IMR-90 (cell line): Measurements from ENCODE around the gene TDP2. TPM values are rescaled to one million over a fixed set of nuclear protein-coding genes. Genes with fewer than 3 reads are reported as not detected.

Source experiments
- ATAC-seq: fragments of 200-7000 bp; cut with Tn5 transposase; 2 replicates; pipeline ENCODE4 v1.9.1; 2020; ENCODE audit warnings: low read depth, mild to moderate bottlenecking, moderate library complexity
- BruUV-seq: library from RNA; stranded (reverse); fragments of 400-500 nt; replicated peaks from 2 replicates; lab custom pipeline; 2021; lab: Mats Ljungman, UMichigan
- CTCF ChIA-PET: fragments of 300-600 bp; formaldehyde crosslinking; extraction: SDS; loops from one replicate; lab custom pipeline; 2021; ENCODE audit warnings: antibody characterized with exemption; lab: Yijun Ruan, JAX
- POLR2A ChIA-PET: fragments of 300-600 bp; sonication (Branson Sonifier 250); formaldehyde crosslinking; loops from one replicate; lab custom pipeline; 2022; ENCODE audit warnings: antibody characterized with exemption; ENCODE audit not compliant: unreplicated experiment; lab: Charles Lee
- DNase-seq: peaks from one replicate; pipeline ENCODE4 v3.0.0; 2013
- H2AFZ ChIP-seq: replicated peaks from 2 replicates; pipeline ENCODE3; 2013; ENCODE audit warnings: low read length, mild to moderate bottlenecking; ENCODE audit not compliant: poor library complexity
- H2AK5ac ChIP-seq: 2 replicates; pipeline ENCODE4 v1.6.1; 2013; ENCODE audit warnings: low read depth, low read length, inconsistent platforms
- H2AK9ac ChIP-seq: replicated peaks from 2 replicates; pipeline ENCODE3; 2013; ENCODE audit warnings: mild to moderate bottlenecking, low read depth, low read length, moderate library complexity; ENCODE audit not compliant: poor library complexity
- H2BK120ac ChIP-seq: 2 replicates; pipeline ENCODE4 v1.6.1; 2013; ENCODE audit warnings: low read depth, low read length, inconsistent platforms
- H2BK15ac ChIP-seq: 3 replicates; pipeline ENCODE4 v1.6.1; 2013; ENCODE audit warnings: low read depth, low read length, inconsistent platforms
- H2BK20ac ChIP-seq: 2 replicates; pipeline ENCODE4 v1.6.1; 2013; ENCODE audit warnings: low read depth, mild to moderate bottlenecking, inconsistent platforms, low read length, moderate library complexity
- H2BK5ac ChIP-seq: 2 replicates; pipeline ENCODE4 v1.6.1; 2013; ENCODE audit warnings: mild to moderate bottlenecking, low read depth, low read length, inconsistent platforms; ENCODE audit not compliant: poor library complexity, severe bottlenecking
- H3K14ac ChIP-seq: replicated peaks from 2 replicates; pipeline ENCODE4 v1.6.1; 2013; ENCODE audit warnings: low read depth, low read length, inconsistent platforms
- H3K18ac ChIP-seq: 2 replicates; pipeline ENCODE4 v1.6.1; 2013; ENCODE audit warnings: low read depth, low read length, control low read depth
- H3K23ac ChIP-seq: 2 replicates; pipeline ENCODE4 v1.6.1; 2013; ENCODE audit warnings: low read depth, low read length, inconsistent platforms
- H3K27ac ChIP-seq: 2 replicates; pipeline ENCODE4 v1.5.1; 2013; ENCODE audit warnings: mild to moderate bottlenecking, control low read depth, low read length; ENCODE audit not compliant: insufficient read depth
- H3K27me3 ChIP-seq: 2 replicates; pipeline ENCODE4 v1.6.1; 2013; ENCODE audit warnings: low read length; ENCODE audit not compliant: control insufficient read depth, insufficient read depth
- H3K36me3 ChIP-seq: 2 replicates; pipeline ENCODE4 v1.6.1; 2013; ENCODE audit warnings: low read length, mixed read lengths; ENCODE audit not compliant: control insufficient read depth, insufficient read depth
- H3K4ac ChIP-seq: 2 replicates; pipeline ENCODE4 v1.6.1; 2013; ENCODE audit warnings: low read depth, low read length, inconsistent platforms
- H3K4me1 ChIP-seq: 2 replicates; pipeline ENCODE4 v1.6.1; 2013; ENCODE audit warnings: low read length, mixed read lengths; ENCODE audit not compliant: control insufficient read depth, insufficient read depth
- H3K4me2 ChIP-seq: 2 replicates; pipeline ENCODE4 v1.6.1; 2013; ENCODE audit warnings: low read depth, mild to moderate bottlenecking, control low read depth, low read length, moderate library complexity
- H3K4me3 ChIP-seq: 2 replicates; pipeline ENCODE4 v1.5.1; 2013; ENCODE audit warnings: low read depth, mild to moderate bottlenecking, control low read depth, low read length, moderate library complexity; ENCODE audit not compliant: insufficient read depth
- H3K56ac ChIP-seq: 2 replicates; pipeline ENCODE4 v1.6.1; 2013; ENCODE audit warnings: low read length, inconsistent platforms; ENCODE audit not compliant: insufficient read depth; ENCODE audit errors: extremely low read depth
- H3K79me1 ChIP-seq, 2 experiments: 2 replicates each; pipeline ENCODE4 v1.6.1; 2013; ENCODE audit warnings: low read length in 2 of 2, inconsistent platforms in 1 of 2, low read depth in 1 of 2
- H3K9ac ChIP-seq: 2 replicates; pipeline ENCODE4 v1.6.1; 2013; ENCODE audit warnings: low read depth, low read length, control low read depth
- H3K9me1 ChIP-seq: 2 replicates; pipeline ENCODE4 v1.6.1; 2013; ENCODE audit warnings: low read length, inconsistent platforms; ENCODE audit not compliant: insufficient read depth
- H3K9me3 ChIP-seq: 2 replicates; pipeline ENCODE4 v1.6.1; 2013; ENCODE audit warnings: low read length; ENCODE audit not compliant: control insufficient read depth, insufficient read depth
- H4K20me1 ChIP-seq: 2 replicates; pipeline ENCODE4 v1.6.1; 2013; ENCODE audit warnings: low read length, inconsistent platforms; ENCODE audit not compliant: insufficient read depth
- H4K5ac ChIP-seq: 2 replicates; pipeline ENCODE4 v1.6.1; 2013; ENCODE audit warnings: mild to moderate bottlenecking, low read depth, low read length, control low read depth
- H4K8ac ChIP-seq, 2 experiments: 2 replicates each; pipeline ENCODE4 v1.6.1; 2013; ENCODE audit warnings: low read depth in 2 of 2, low read length in 2 of 2, control low read depth in 1 of 2, inconsistent platforms in 1 of 2
- H4K91ac ChIP-seq: 2 replicates; pipeline ENCODE4 v1.6.1; 2013; ENCODE audit warnings: low read depth, low read length, inconsistent platforms; ENCODE audit not compliant: insufficient read depth
- RAD21 ChIP-seq: IDR thresholded peaks from 2 replicates; pipeline ENCODE4 v1.6.1; 2012; ENCODE audit warnings: low read length, improper control_type of control experiment
- WGBS, 2 experiments: methylation state at CpG; one replicate each; pipeline versions ENCODE4 v1.1.5 to v1.1.7; 2013; ENCODE audit warnings: missing lambda C conversion rate in 2 of 2; ENCODE audit not compliant: insufficient read length in 1 of 2; ENCODE audit errors: extremely low coverage in 2 of 2; 5-methylcytosine and 5-hydroxymethylcytosine counted together
- dilution Hi-C: fragments of 300-500 bp; cut with HindIII; formaldehyde crosslinking; loops from one replicate; pipeline ENCODE4 v1.14.3; 2018; ENCODE audit warnings: low sequenced_read_pairs; ENCODE audit not compliant: unreplicated experiment
- in situ Hi-C: fragments of 300-500 bp; cut with MboI; formaldehyde crosslinking; loops from 3 replicates; pipeline ENCODE4 v1.14.3; 2019; ENCODE audit warnings: low sequenced_read_pairs, inconsistent platforms, mixed read lengths
- intact Hi-C: fragments of 100-400 bp; cut with micrococcal nuclease; formaldehyde crosslinking; loops from 2 replicates; pipeline ENCODE4 v1.10.0; 2022
- polyA plus RNA-seq, 3 experiments: library from polyadenylated mRNA; depleted of rRNA; stranded (reverse); fragments of >200 nt; gene quantifications; 2 replicates each; pipeline ENCODE4 v1.2.3, GENCODE V29; 2012; ENCODE audit warnings: low replicate concordance in 1 of 3
- total RNA-seq: library from RNA; depleted of rRNA; stranded (reverse); fragments of >200 nt; gene quantifications from 2 replicates; pipeline ENCODE4 v1.2.3, GENCODE V29; 2012

The TDP2 gene
- total and polyA plus RNA-seq, 2 of the 4 experiments (the other 2 are of a cell fraction), result 13.6 to 22.8 TPM

GRCh38 chr6:24690593-24690992, 23.9 kb upstream of the TDP2 start:
- no peak for DNase-seq
- Histone ChIP-seq H3K56ac (no peak overlapping the region), H3K27me3 (no peaks in the 10 kb centered on the region), H3K4me1 (no peaks in the 10 kb centered on the region), H4K5ac (no peak overlapping the region), H3K79me1 (no peaks in the 10 kb centered on the region), H3K4me3 (no peak overlapping the region), H3K9ac (no peak overlapping the region), H3K4ac (no peak overlapping the region), H2BK5ac (no peak overlapping the region), H3K18ac (no peak overlapping the region), H4K20me1 (no peaks in the 10 kb centered on the region), H2AFZ (no peak overlapping the region), H4K8ac (no peak overlapping the region), H3K27ac (no peak overlapping the region), H2AK5ac (no peak overlapping the region), H3K9me1 (no peaks in the 10 kb centered on the region), H2BK20ac (no peak overlapping the region), H3K36me3 (no peaks in the 10 kb centered on the region), H3K4me2 (no peak overlapping the region), H3K23ac (no peak overlapping the region), H4K91ac (no peak overlapping the region), H2BK120ac (no peak overlapping the region), H2AK9ac (no peak overlapping the region), H3K9me3 (no peaks in the 10 kb centered on the region), H3K14ac (no peak overlapping the region), H2BK15ac (no peak overlapping the region)
- intact Hi-C loops, result loop anchor here (10.0 kb wide), 1 partner anchor 406 kb away; no protein-coding TSS in a partner anchor
- 78% methylated on average over 1 of the region's 1 CpG; no CpG with 5 or more reads in 1 of the 2 experiments for WGBS, 2 experiments
- no peak for TF ChIP-seq RAD21
- in situ Hi-C loops, result loop anchor here (10.0 kb wide), 1 partner anchor 256 kb away; no protein-coding TSS in a partner anchor
- CTCF ChIA-PET, result interaction anchor here (1.3 kb wide), 1 partner anchor 24 kb away, joined by 3 read pairs; the partner anchor contains the start of genes ACOT13 and TDP2
- POLR2A ChIA-PET, result no interaction called here
- ATAC-seq, result no peak
- no TSS peak for BruUV-seq
- dilution Hi-C loops, result no loop called here
